Natural killer cell treated with Interleukin-12 subunit alpha and Interleukin-12 subunit beta and Interleukin-15 and Interleukin-18, amount 100 ng/mL, for 72 hours (primary cell): Measurements from ENCODE around the gene POU6F2. TPM values are rescaled to one million over a fixed set of nuclear protein-coding genes. Genes with fewer than 3 reads are reported as not detected.
A peak's percentile ranks its signal among the peaks of the same experiment; 100 is the strongest.

ENCODE experiments used
- ATAC-seq, 2 donors: fragments of 150-1000 bp; cut with Tn5 transposase in 1 of 2; sonication (Bioruptor Pico), chemical (Tn5 transposase) in 1 of 2; 2 replicates each; pipeline ENCODE4 v1.10.0; 2021
- DNase-seq: peaks from one replicate; pipeline ENCODE4 v3.0.0; 2022; ENCODE audit warnings: low spot score
- H3K27ac Mint-ChIP-seq, 2 donors: 1 replicate in 1 of 2; 2 replicates in 1 of 2; pipeline ENCODE4 v1.8.0; 2022; ENCODE audit warnings: mixed read lengths in 2 of 2, mild to moderate bottlenecking in 1 of 2, moderate library complexity in 1 of 2
- H3K27me3 Mint-ChIP-seq, 2 donors: 1 replicate in 1 of 2; 2 replicates in 1 of 2; pipeline ENCODE4 v1.8.0; 2022; ENCODE audit warnings: mixed read lengths in 2 of 2
- H3K36me3 Mint-ChIP-seq: one replicate; pipeline ENCODE4 v1.8.0; 2022; ENCODE audit warnings: mixed read lengths
- H3K4me1 Mint-ChIP-seq, 2 donors: 1 replicate in 1 of 2; 2 replicates in 1 of 2; pipeline ENCODE4 v1.8.0; 2022; ENCODE audit warnings: low read depth in 2 of 2, mixed read lengths in 2 of 2, mild to moderate bottlenecking in 1 of 2
- H3K4me3 Mint-ChIP-seq: one replicate; pipeline ENCODE4 v1.8.0; 2022; ENCODE audit warnings: mixed read lengths
- H3K9me3 Mint-ChIP-seq: 2 replicates; pipeline ENCODE4 v1.8.0; 2022; ENCODE audit warnings: mixed read lengths
- total RNA-seq, 2 donors: library from RNA; stranded (reverse); gene quantifications; one replicate each; pipeline ENCODE4 v1.2.3, GENCODE V29; 2022

Gene POU6F2
- total RNA-seq, 2 donors from 2014 or later, result 0.24 to 0.28 TPM

DNA sequence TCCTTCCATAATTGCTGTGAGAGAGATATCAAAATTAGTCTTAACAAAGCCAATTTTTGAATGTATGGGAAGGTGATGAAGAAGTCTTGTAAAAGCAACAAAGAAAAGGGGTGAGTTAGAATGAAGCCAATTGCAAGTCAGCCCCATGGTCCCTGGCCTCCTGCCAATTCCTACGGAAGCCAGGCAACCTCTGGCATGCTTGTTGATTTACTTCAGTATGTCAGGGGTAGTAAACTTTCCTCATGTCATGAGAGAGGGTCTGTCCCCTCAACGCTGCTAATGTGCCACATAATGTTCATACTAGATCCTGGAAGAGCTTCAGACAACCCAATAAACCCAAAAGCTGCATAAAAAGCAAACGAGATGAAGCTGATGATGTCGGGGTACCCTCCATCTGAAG lies 429.4 kb downstream of the POU6F2 start:
- no peak overlapping the region for H3K4me3 Mint-ChIP-seq
- no peaks in the 10 kb centered on the region for H3K4me1 Mint-ChIP-seq
- H3K36me3 Mint-ChIP-seq, result no peaks in the 10 kb centered on the region
- no peaks in the 10 kb centered on the region for H3K9me3 Mint-ChIP-seq
- peaks cover 6 to 9% of the 10 kb centered on the region in 2 donors for H3K27me3 Mint-ChIP-seq
- ATAC-seq (no peak), DNase-seq (no peak)
- H3K27ac Mint-ChIP-seq, result no peak overlapping the region

DNA sequence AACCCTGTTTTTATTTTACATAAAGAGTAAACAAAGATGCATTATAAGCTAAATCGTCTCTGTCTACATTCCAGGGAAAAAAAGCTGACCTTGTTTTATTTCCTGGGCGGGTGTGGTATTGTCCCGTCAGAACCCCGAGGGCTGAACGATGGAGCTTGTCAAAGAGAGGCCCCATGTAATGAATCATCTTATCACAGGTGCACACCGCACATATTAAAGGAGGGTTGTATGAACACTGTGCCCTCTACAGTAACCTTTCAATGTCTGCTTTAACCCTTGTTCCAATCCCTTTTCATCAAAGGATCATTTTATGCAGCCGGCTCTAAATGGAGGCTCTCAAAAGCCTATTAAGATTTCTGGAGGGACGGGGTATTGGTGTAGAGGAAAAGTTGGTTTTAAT lies 430.0 kb downstream of the POU6F2 start:
- H3K36me3 Mint-ChIP-seq, result no peaks in the 10 kb centered on the region
- H3K27me3 Mint-ChIP-seq, result peaks cover 6 to 9% of the 10 kb centered on the region in 2 donors
- no peak for ATAC-seq

DNA sequence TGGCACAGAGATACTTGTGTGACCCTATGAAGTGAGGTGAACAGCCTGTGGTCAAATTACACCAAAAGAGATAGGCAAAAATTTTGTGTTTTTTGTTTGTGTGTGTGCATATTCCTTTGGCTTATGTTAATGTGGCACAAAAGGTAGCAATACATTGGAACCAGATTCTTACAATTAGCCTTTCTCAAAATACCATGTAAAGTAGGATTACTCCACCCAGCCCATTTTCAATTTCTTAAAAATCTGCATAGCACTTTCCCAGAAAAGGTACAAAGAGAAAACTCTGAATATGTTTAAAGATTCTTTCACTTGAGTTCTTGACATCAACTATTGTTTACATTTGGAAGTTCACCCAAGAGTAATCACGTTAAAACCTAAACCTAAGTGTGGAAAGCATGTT lies 431.2 kb downstream of the POU6F2 start:
- H3K27ac Mint-ChIP-seq, result no peak overlapping the region
- H3K27me3 Mint-ChIP-seq, result peaks cover 6 to 12% of the 10 kb centered on the region in 2 donors
- peaks cover 0 to under 1% of the 10 kb centered on the region in 2 donors for H3K4me1 Mint-ChIP-seq
- H3K36me3 Mint-ChIP-seq, result no peaks in the 10 kb centered on the region
- no peaks in the 10 kb centered on the region for H3K9me3 Mint-ChIP-seq
- DNase-seq, result no peak
- no peak overlapping the region for H3K4me3 Mint-ChIP-seq
- no peak for ATAC-seq

More for the DNA sequence above, 430.0 kb downstream of the POU6F2 start:
- H3K9me3 Mint-ChIP-seq, result no peaks in the 10 kb centered on the region
- DNase-seq, result no peak
- no peak overlapping the region for H3K27ac Mint-ChIP-seq
- H3K4me3 Mint-ChIP-seq, result no peak overlapping the region
- no peaks in the 10 kb centered on the region for H3K4me1 Mint-ChIP-seq

GRCh38 chr7:39410582-39410981 lies 432.9 kb downstream of the POU6F2 start:
- no peak for DNase-seq
- Mint-ChIP-seq H3K27ac (no peak overlapping the region), H3K27me3 (peaks cover 13 to 21% of the 10 kb centered on the region in 2 donors), H3K36me3 (no peaks in the 10 kb centered on the region), H3K4me1 (peaks cover 5 to 8% of the 10 kb centered on the region in 2 donors), H3K9me3 (no peaks in the 10 kb centered on the region), H3K4me3 (no peak overlapping the region)
- no peak for ATAC-seq

DNA sequence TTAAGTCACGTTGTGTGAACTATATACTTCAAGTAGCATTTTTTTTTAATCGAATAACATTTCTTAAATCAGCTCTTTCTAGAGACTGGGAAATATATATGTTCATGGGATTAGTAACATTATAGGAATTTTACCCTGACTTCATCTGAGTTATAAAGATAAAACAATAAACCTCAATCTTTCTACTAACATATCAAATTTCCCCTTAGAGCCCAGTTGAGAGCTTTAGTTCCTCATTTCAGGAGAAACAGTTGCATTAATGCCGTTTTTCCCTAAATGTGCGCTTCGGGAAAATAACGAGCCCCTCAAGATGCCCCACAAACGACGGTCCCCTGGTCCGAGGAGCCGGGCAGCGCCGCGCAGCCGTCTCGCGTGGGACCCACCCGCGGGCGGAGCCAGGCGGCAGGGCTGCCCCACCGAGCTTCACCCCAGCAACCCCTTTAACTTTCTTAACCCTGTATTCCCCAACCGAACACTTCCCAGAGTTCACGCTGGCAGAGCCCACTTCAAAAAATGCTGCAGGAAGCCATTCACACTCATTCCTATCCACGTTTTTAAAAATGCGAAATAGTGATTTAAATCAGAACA lies 436.0 kb downstream of the POU6F2 start:
- H3K4me3 Mint-ChIP-seq, result peak overlapping the region; percentile 68
- peaks cover 6 to 8% of the 10 kb centered on the region in 2 donors for H3K4me1 Mint-ChIP-seq
- no peaks in the 10 kb centered on the region for H3K9me3 Mint-ChIP-seq
- no peak for DNase-seq
- ATAC-seq, result peak in 1 of 2 donors; percentile 21
- H3K27me3 Mint-ChIP-seq, result peaks cover 14 to 36% of the 10 kb centered on the region in 2 donors
- no peak overlapping the region for H3K27ac Mint-ChIP-seq
- H3K36me3 Mint-ChIP-seq, result no peaks in the 10 kb centered on the region

DNA sequence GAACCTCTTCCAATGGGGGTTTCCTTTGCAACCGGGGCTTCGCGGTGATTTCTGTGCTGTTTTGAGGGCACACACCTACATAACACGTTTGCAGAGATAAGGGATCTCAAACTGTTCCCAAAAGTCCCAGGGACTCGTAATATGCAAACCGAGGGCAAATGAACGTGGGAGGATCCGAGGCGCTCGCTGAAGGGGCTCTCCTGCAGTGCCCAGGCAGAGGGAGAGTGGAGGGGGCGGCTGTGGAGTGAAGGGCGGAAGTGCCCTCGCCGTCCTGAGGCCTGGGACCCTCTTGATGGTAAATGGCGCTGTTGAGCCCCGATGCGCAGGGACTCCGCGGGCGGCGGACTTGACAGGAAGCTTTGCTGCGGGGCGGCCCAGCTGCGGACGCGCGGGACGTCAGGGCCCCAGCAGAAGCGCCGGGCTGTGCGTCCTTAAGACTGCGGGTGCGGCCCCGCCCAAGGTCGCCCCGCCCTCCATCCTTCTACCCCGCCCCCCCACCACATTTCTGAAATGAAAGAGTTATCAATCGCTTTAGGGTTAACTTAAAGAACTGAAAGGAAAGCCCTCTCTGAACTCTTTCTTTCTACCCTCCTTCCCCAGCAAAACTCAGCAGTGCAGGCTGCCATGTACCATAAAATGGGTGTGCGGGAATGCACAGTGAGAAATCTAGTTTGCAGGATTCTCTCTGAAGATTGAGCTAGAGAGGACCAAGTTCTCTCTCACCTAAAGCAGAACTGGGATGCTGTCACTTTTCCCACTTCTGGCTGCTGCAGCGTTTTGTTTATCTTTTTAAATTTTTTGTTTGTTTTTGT lies 436.7 kb downstream of the POU6F2 start:
- Mint-ChIP-seq H3K4me3 (peak overlapping the region; percentile 68), H3K27ac (no peak overlapping the region), H3K9me3 (no peaks in the 10 kb centered on the region), H3K4me1 (peaks cover 6 to 8% of the 10 kb centered on the region in 2 donors), H3K36me3 (no peaks in the 10 kb centered on the region), H3K27me3 (peaks cover 14 to 36% of the 10 kb centered on the region in 2 donors)
- DNase-seq (peak; percentile 76), ATAC-seq (peak; percentile 82 to 90)

- DNase-seq (no peak), ATAC-seq (no peak)
- Mint-ChIP-seq H3K36me3 (no peaks in the 10 kb centered on the region), H3K27me3 (peaks cover 14 to 36% of the 10 kb centered on the region in 2 donors), H3K4me1 (peaks cover 6 to 8% of the 10 kb centered on the region in 2 donors), H3K27ac (no peak overlapping the region), H3K4me3 (peak overlapping the region; percentile 68), H3K9me3 (no peaks in the 10 kb centered on the region)
Measured at GRCh38 chr7:39415091-39415787, 437.5 kb downstream of the POU6F2 start.

GRCh38 chr7:39416866-39417265 lies 439.2 kb downstream of the POU6F2 start:
- Mint-ChIP-seq H3K36me3 (no peaks in the 10 kb centered on the region), H3K4me1 (peaks cover 6 to 8% of the 10 kb centered on the region in 2 donors), H3K9me3 (no peaks in the 10 kb centered on the region), H3K27me3 (peaks cover 14 to 38% of the 10 kb centered on the region in 2 donors), H3K4me3 (no peak overlapping the region), H3K27ac (no peak overlapping the region)
- ATAC-seq (no peak), DNase-seq (no peak)

DNA sequence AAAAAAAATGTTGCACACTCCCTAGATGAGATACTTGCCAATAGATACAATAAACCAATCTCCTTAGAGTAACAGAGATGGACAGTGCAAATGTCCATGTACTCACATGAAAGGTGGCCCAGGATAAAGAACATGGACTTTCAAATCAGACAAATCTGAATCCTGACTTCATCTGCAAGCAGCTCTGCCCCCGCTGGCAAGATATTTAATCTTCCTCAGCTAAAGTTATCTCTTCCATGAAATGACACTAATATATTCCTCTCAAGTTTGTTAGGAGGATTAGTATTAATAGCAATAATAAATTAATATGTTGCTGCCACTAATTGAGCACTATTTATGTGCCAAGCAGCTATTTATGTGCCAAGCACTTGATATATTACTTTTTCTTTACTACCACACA lies 439.9 kb downstream of the POU6F2 start:
- Mint-ChIP-seq H3K36me3 (no peaks in the 10 kb centered on the region), H3K4me1 (peaks cover 6 to 8% of the 10 kb centered on the region in 2 donors), H3K27me3 (peaks cover 14 to 43% of the 10 kb centered on the region in 2 donors), H3K27ac (no peak overlapping the region), H3K9me3 (no peaks in the 10 kb centered on the region), H3K4me3 (no peak overlapping the region)
- no peak for ATAC-seq
- no peak for DNase-seq

- DNase-seq, result no peak
- no peaks in the 10 kb centered on the region for H3K4me1 Mint-ChIP-seq
- peaks cover 9 to 24% of the 10 kb centered on the region in 2 donors for H3K27me3 Mint-ChIP-seq
- no peak for ATAC-seq
- H3K4me3 Mint-ChIP-seq, result no peak overlapping the region
- no peak overlapping the region for H3K27ac Mint-ChIP-seq
- no peaks in the 10 kb centered on the region for H3K9me3 Mint-ChIP-seq
- no peaks in the 10 kb centered on the region for H3K36me3 Mint-ChIP-seq
Measured at GRCh38 chr7:39421251-39421650, 443.5 kb downstream of the POU6F2 start.

- H3K9me3 Mint-ChIP-seq, result no peaks in the 10 kb centered on the region
- H3K27me3 Mint-ChIP-seq, result peaks cover 10 to 20% of the 10 kb centered on the region in 2 donors
Measured at GRCh38 chr7:39421661-39422060, 444.0 kb downstream of the POU6F2 start.

GRCh38 chr7:39428221-39428620 lies 450.5 kb downstream of the POU6F2 start:
- Mint-ChIP-seq H3K9me3 (no peaks in the 10 kb centered on the region), H3K27ac (no peak overlapping the region), H3K36me3 (no peaks in the 10 kb centered on the region), H3K27me3 (peaks cover 0 to 6% of the 10 kb centered on the region in 2 donors), H3K4me3 (no peak overlapping the region), H3K4me1 (no peaks in the 10 kb centered on the region)
- DNase-seq, result no peak
- no peak for ATAC-seq

More at GRCh38 chr7:39421661-39422060, 444.0 kb downstream of the POU6F2 start:
- DNase-seq (no peak), ATAC-seq (no peak)
- H3K4me3 Mint-ChIP-seq, result no peak overlapping the region
- H3K4me1 Mint-ChIP-seq, result no peaks in the 10 kb centered on the region
- no peak overlapping the region for H3K27ac Mint-ChIP-seq
- H3K36me3 Mint-ChIP-seq, result no peaks in the 10 kb centered on the region

DNA sequence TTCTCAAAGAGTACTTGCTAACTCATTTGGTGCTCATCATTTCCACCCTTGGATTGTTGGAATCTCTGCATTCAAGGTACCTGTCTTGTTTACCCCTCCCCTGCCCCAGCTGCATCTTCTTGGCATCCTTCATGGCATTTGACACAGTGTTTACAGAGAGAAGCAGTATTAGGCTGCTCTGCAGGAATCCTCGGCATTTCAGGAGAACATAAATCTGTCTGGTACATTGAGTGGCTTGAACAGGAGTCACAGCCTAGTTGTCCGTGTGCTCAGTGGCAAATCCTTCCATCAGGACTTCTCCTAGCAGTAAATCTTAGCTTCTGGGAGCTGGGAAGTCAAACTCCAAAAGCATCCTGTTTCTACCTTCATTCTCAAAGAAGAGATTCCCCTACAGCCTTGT lies 451.7 kb downstream of the POU6F2 start:
- no peaks in the 10 kb centered on the region for H3K9me3 Mint-ChIP-seq
- no peaks in the 10 kb centered on the region for H3K36me3 Mint-ChIP-seq
- DNase-seq (no peak), ATAC-seq (no peak)
- H3K27ac Mint-ChIP-seq, result no peak overlapping the region
- H3K4me1 Mint-ChIP-seq, result no peaks in the 10 kb centered on the region
- peaks cover 0 to 5% of the 10 kb centered on the region in 2 donors for H3K27me3 Mint-ChIP-seq
- no peak overlapping the region for H3K4me3 Mint-ChIP-seq

DNA sequence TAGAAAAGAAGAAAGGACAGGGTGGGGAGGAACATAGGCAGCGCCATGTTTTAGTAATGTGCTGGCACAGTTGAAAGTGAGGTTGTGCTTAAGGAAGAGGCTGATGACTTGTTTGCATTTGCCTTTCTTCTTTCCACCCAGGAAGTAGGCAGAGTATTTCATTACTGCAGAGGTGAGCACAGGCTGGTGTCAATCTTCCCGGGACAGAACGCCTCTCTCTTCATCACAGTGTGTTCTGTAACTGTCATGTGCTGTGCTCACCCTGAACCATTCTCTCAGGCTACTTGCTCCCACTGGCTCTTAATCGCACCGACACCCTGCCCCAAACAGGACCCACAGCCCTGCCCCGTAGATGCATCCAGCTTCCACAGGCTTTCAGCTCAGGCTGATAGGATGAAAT lies 452.7 kb downstream of the POU6F2 start:
- Mint-ChIP-seq H3K4me1 (no peaks in the 10 kb centered on the region), H3K27ac (no peak overlapping the region), H3K4me3 (no peak overlapping the region), H3K9me3 (no peaks in the 10 kb centered on the region), H3K36me3 (no peaks in the 10 kb centered on the region), H3K27me3 (peaks cover 0 to 5% of the 10 kb centered on the region in 2 donors)
- ATAC-seq (no peak), DNase-seq (no peak)
